OCI-LY1 (cell line): ENCODE measurements around the gene MLXIP.

Experiments
- H2AFZ ChIP-seq: fragments of 200-600 bp; sonication (generic), shearing (Covaris generic); 2 replicates; pipeline ENCODE4 v1.6.0; 2014; ENCODE audit warnings: antibody characterized with exemption, mild to moderate bottlenecking, low read length
- H3F3A ChIP-seq: fragments of 200-600 bp; sonication (generic), shearing (Covaris generic); 2 replicates; pipeline ENCODE4 v1.6.0; 2014; ENCODE audit warnings: mild to moderate bottlenecking, antibody characterized with exemption, low read length, moderate library complexity; ENCODE audit not compliant: insufficient read depth
- H3K27ac ChIP-seq: fragments of 200-600 bp; sonication (generic); 2 replicates; pipeline ENCODE4 v1.5.1; 2014; ENCODE audit warnings: low read length, mixed run types, mild to moderate bottlenecking, low read depth; ENCODE audit not compliant: poor library complexity, severe bottlenecking
- H3K27me3 ChIP-seq: fragments of 200-600 bp; sonication (generic); 2 replicates; pipeline ENCODE4 v1.6.0; 2014; ENCODE audit warnings: antibody characterized with exemption, mild to moderate bottlenecking, low read length, moderate library complexity; ENCODE audit not compliant: insufficient read depth
- H3K36me3 ChIP-seq: fragments of 200-600 bp; sonication (generic); 2 replicates; pipeline ENCODE4 v1.6.1; 2014; ENCODE audit warnings: mild to moderate bottlenecking, antibody characterized with exemption, low read length, moderate library complexity, mixed read lengths; ENCODE audit not compliant: insufficient read depth
- H3K4me1 ChIP-seq: fragments of 200-600 bp; sonication (generic); 2 replicates; pipeline ENCODE4 v1.5.1; 2014; ENCODE audit warnings: mild to moderate bottlenecking, low read length, moderate library complexity; ENCODE audit not compliant: insufficient read depth, severe bottlenecking
- H3K4me2 ChIP-seq: fragments of 200-600 bp; sonication (generic), shearing (Covaris generic); 2 replicates; pipeline ENCODE4 v1.6.1; 2014; ENCODE audit warnings: low read length
- H3K4me3 ChIP-seq: fragments of 200-600 bp; sonication (generic); 2 replicates; pipeline ENCODE4 v1.5.1; 2014; ENCODE audit warnings: low read length, low read depth, mild to moderate bottlenecking, mixed read lengths; ENCODE audit not compliant: poor library complexity, severe bottlenecking
- H3K79me2 ChIP-seq: fragments of 200-600 bp; shearing (Covaris generic); 2 replicates; pipeline ENCODE4 v1.6.1; 2016; ENCODE audit warnings: mixed run types, low read length, mixed read lengths; ENCODE audit not compliant: insufficient read depth
- H3K9ac ChIP-seq: fragments of 200-600 bp; sonication (generic), shearing (Covaris generic); 2 replicates; pipeline ENCODE4 v1.6.1; 2014; ENCODE audit warnings: mild to moderate bottlenecking, low read length, mixed read lengths
- H3K9me2 ChIP-seq: fragments of 200-600 bp; sonication (generic), shearing (Covaris generic); 2 replicates; pipeline ENCODE4 v1.6.1; 2014; ENCODE audit warnings: low read depth, mild to moderate bottlenecking, low read length, mixed read lengths
- H3K9me3 ChIP-seq: fragments of 200-600 bp; shearing (Covaris generic); 2 replicates; pipeline ENCODE4 v1.6.1; 2014; ENCODE audit warnings: low read length, mixed read lengths
- H4K20me1 ChIP-seq: fragments of 200-600 bp; sonication (generic), shearing (Covaris generic); 2 replicates; pipeline ENCODE4 v1.6.0; 2016; ENCODE audit warnings: mild to moderate bottlenecking, low read length; ENCODE audit not compliant: insufficient read depth
- CTCF ChIP-seq: fragments of 200-600 bp; sonication (generic), shearing (Covaris generic); IDR thresholded peaks from 2 replicates; pipeline ENCODE4 v1.5.1; 2017; ENCODE audit warnings: mild to moderate bottlenecking, antibody characterized with exemption, low read length, moderate library complexity, mixed read lengths
- EZH2 ChIP-seq: fragments of 200-600 bp; sonication (generic), shearing (Covaris generic); IDR thresholded peaks from 2 replicates; pipeline ENCODE4 v1.8.0; 2017; ENCODE audit warnings: borderline replicate concordance, mixed run types, mild to moderate bottlenecking, antibody characterized with exemption, low read length, moderate library complexity, mixed read lengths

The MLXIP gene

GRCh38 chr12:122067548-122067947, 11.0 kb upstream of the MLXIP start:
- Histone ChIP-seq H4K20me1 (no peaks in the 10 kb centered on the region), H3K9me2 (no peaks in the 10 kb centered on the region), H3K79me2 (no peaks in the 10 kb centered on the region), H3K9ac (no peak overlapping the region; the same call in 1 of the 2 replicates), H3K9me3 (no peaks in the 10 kb centered on the region), H2AFZ (no peak overlapping the region), H3K4me2 (peak overlapping the region; percentile 29), H3K4me3 (no peak overlapping the region), H3K4me1 (peaks cover 55% of the 10 kb centered on the region), H3F3A (0 out of 2 replicates have a peak, but pooled peaks cover 2% of the 10 kb centered on the region), H3K36me3 (0 out of 2 replicates have a peak, but pooled peaks cover 3% of the 10 kb centered on the region), H3K27ac (peak overlapping the region; percentile 81), H3K27me3 (no peaks in the 10 kb centered on the region)
- TF ChIP-seq CTCF (no peak), EZH2 (no peak)

GRCh38 chr12:122067966-122068365, 10.6 kb upstream of the MLXIP start:
- Histone ChIP-seq H3K79me2 (no peaks in the 10 kb centered on the region), H3K4me3 (no peak overlapping the region), H3F3A (0 out of 2 replicates have a peak, but pooled peaks cover 2% of the 10 kb centered on the region), H3K9ac (peak overlapping the region; percentile 37; the same call in 1 of the 2 replicates), H3K27ac (peak overlapping the region; percentile 81), H3K9me3 (no peaks in the 10 kb centered on the region), H2AFZ (no peak overlapping the region), H3K4me2 (peak overlapping the region; percentile 29), H3K9me2 (no peaks in the 10 kb centered on the region), H3K36me3 (0 out of 2 replicates have a peak, but pooled peaks cover 3% of the 10 kb centered on the region), H3K27me3 (no peaks in the 10 kb centered on the region), H3K4me1 (peaks cover 51% of the 10 kb centered on the region), H4K20me1 (no peaks in the 10 kb centered on the region)
- TF ChIP-seq EZH2 = no peak
- TF ChIP-seq CTCF = no peak

GRCh38 chr12:122072031-122072970, 6.3 kb upstream of the MLXIP start:
- no peaks in the 10 kb centered on the region for H3K9me3 ChIP-seq
- H3K36me3 ChIP-seq = peaks cover 9% of the 10 kb centered on the region; the same call in 1 of the 2 replicates
- H3K4me1 ChIP-seq = peaks cover 20% of the 10 kb centered on the region
- TF ChIP-seq CTCF (no peak), EZH2 (no peak)
- no peaks in the 10 kb centered on the region for H3K9me2 ChIP-seq
- 0 out of 2 replicates have a peak, but pooled peaks cover 3% of the 10 kb centered on the region for H3K27me3 ChIP-seq
- H3K79me2 ChIP-seq = no peaks in the 10 kb centered on the region
- H2AFZ ChIP-seq = no peak overlapping the region
- H3F3A ChIP-seq = no peaks in the 10 kb centered on the region
- no peak overlapping the region for H3K4me2 ChIP-seq
- H4K20me1 ChIP-seq = no peaks in the 10 kb centered on the region
- H3K4me3 ChIP-seq = no peak overlapping the region
- no peak overlapping the region for H3K9ac ChIP-seq
- H3K27ac ChIP-seq = no peak overlapping the region
